NCI-H524 (cell line): Measurements from ENCODE around the gene ECE1.
A peak's percentile ranks its signal among the peaks of the same experiment; 100 is the strongest.

ENCODE experiments used
- DNase-seq, 2 experiments: peaks; one replicate each; lab custom pipeline; 2025; lab: John Stamatoyannopoulos, UW

The ECE1 gene

DNA sequence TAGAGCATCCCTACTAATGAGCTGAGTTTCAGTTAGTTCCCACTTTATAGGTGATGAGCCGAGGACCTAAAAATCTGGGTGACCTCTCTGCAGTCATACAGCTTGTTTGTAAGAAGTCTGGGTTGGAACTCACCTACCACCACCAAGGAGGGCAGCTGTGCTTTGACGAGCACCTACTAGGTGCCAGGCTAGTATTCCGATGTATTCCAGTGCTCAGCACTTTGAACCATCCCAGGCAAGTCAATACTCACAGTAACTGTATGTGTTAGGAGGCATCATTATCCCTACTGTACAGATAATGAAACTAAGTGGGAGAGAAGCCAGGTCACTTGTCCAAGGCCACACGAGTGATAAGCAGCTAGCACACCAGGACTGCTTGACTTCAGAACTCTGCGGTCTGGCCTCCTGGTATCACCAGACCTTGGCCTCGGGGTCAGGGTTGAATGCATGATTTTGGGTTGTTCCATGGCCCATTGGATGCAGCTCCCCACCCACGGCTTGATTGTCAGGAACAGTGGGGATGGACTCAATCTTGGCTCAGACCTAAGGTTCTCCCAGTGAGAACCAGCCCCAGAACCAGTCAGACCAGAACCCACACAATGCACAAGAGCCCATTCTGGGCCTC, 20.7 kb downstream of the ECE1 start:
- DNase-seq: no peak

GRCh38 chr1:21268281-21269239, 21.7 kb downstream of the ECE1 start:
- no peak for DNase-seq

- DNase-seq: no peak
Measured at GRCh38 chr1:21267191-21268077, 22.8 kb downstream of the ECE1 start.

- no peak for DNase-seq
Measured at GRCh38 chr1:21266119-21266774, 24.0 kb downstream of the ECE1 start.

GRCh38 chr1:21265644-21266043, 24.6 kb downstream of the ECE1 start:
- DNase-seq: no peak

DNA sequence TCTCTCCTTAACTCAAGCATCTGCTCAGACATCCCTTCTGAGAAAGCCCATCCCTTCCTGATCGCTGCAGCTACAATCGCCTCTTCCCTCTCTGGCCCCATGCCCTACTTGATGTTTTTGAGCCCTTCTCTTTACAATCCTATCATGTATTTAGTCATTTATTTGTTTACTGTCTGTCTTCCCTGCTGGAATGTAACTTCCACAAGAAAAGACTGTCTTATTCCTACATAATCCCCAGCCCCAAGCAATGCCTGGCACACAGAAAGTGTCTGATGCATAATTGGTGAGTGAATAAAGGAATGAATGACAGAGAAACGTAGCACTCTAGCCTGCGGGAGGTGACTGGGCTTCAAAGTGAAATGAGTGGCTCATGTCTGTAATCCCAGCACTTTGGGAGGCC, 25.4 kb downstream of the ECE1 start:
- no peak for DNase-seq

DNA sequence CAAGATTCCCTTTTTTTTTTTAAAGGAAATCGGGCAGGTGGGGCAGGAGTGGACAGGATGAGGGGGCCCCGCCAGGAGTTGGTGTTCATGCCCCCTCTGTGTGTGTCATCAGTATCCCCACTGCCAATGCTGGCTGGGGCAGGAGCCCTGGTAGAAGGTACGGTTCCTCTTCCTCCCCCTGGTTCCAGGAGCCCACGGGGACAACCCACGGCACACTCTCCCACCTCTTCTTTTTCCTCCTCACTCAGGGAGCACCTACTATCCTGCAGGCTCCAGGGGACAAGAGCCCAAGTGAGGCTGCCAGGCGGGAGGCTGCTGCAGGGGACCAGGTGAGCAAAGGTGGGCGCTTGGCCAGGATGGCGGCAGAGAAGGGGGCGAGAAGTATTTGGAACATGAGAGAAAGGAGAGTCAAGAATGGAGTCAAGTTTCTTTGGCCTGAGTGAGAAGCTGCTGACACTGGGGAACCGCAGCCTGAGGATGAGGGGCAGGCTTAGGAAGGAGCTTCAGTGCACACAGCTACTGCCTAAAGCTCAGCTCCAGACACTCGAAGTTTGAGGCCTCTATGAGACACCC, 26.5 kb downstream of the ECE1 start:
- DNase-seq: no peak

GRCh38 chr1:21263052-21263429, 27.2 kb downstream of the ECE1 start:
- no peak for DNase-seq

DNA sequence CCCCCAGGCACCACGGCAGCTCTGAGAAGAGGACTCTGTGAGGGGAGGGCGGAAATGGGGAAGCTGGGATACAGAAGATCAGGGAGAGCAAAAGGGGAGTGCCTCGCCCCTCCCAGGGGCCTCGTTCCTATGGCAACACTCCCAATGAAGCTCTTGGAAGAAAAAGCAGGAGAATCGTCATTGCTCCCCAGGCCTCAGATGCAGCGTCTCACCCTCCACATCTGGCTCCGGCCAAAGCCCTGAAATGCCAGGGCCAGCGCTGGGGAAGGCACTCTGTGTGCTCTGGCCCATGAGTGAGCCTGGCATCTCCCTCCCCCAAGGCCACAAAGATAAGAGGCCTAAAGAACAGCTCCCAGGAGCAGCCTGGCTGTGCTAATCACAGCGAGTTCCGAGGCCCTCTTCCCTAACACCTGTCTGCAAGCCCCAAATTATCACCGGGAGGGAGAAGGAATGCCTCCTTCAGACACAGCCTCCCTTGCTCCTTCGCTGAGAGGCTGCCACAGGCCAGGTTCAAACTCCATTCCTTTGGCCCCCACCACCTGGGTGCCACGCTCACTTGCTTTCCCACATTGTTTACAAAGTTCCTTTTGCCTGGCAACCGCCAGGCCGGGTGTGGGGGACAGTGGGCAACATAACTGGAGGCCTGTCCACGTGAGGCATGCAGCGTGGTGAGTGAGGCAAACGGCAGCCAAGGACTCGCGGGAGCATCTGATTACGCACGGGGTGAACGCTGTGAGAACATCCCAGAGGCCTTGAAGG, 27.8 kb downstream of the ECE1 start:
- DNase-seq: no peak

DNA sequence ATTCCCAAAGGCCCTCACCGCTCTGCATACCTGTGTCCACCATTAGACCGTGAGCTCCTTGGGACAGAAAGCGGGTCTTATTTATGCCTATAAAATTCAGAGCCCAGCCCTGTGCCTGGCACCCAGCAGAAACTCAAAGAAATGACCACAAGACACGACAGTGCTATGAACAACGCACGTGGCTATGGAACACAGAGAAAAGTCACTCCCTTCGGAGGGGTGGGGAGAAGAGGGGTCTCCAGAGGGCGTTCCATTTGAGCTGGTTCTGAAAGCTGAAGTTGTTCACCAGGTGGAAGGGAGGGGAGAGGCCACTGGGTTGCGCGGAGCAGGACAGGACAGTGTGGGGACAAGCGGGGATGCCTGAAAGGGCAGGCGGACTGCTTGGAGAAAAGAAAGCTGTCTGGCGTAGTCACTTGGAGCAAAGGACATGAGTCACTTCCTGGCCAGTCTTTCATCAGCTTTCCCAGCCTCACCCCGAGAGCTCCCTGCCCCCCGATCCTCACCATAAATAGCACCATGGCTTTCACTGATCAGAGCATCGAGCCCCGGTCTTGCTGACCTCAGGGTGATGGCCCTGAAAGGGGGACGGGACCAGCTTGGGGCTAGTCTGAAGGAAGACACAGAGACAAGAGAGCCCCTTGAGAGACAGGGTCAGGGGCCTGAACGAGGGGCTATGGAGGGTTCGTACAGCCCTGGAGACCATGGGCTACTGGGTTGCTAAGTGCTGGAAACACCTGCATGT, 28.5 kb downstream of the ECE1 start:
- no peak for DNase-seq

- DNase-seq: no peak
Measured at GRCh38 chr1:21260405-21261125, 29.7 kb downstream of the ECE1 start.

- DNase-seq: no peak
Measured at GRCh38 chr1:21259316-21260076, 30.8 kb downstream of the ECE1 start.

GRCh38 chr1:21258331-21259134, 31.7 kb downstream of the ECE1 start:
- no peak for DNase-seq

GRCh38 chr1:21257431-21258135, 32.7 kb downstream of the ECE1 start:
- no peak for DNase-seq

GRCh38 chr1:21256776-21257175, 33.5 kb downstream of the ECE1 start:
- no peak for DNase-seq

GRCh38 chr1:21255943-21256320, 34.3 kb downstream of the ECE1 start:
- DNase-seq: no peak

DNA sequence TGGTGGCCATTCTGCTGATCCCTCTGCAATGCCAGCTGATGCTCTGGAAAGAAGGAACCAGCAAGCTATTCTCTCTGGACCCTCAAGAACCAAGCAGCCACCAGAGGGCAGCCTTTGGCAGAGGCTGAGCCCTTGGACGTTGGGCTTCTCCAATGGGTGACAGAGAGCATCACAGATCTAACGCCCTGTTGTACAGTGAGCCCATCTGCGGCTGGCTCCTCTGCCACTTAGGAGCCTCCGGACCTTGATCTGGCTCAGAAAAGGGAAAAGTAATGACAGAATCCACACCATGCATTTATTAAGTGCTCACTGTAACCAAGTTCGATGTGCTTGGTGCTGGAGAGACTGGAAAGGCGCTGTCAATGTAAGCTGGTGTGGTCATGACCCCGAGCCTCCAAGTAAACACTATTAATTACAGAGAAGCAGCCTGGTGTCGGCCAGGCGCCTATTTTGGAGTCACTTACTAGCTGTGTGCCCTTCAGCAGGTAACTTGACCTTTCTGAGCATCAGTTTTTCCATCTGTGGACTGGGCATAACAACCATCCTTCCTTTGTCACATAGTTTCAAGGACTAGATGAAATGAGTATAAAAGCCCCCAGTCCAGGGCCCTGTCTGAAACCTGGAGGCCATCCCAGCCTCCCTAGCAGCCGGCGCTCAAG, 34.9 kb downstream of the ECE1 start:
- DNase-seq: peak; percentile 84 to 89
